ENCODE results near the gene FIS1.

- TF ChIP-seq POLR2A (IDR thresholded peaks at IDR 0.05; ENCODE audit: low read depth, low read length) (no peak), TAF1 (IDR thresholded peaks at IDR 0.05; ENCODE audit: borderline replicate concordance, low read depth, low read length) (no peak), POLR2AphosphoS5 (IDR thresholded peaks at IDR 0.05; ENCODE audit: low read depth, low read length) (no peak)
These were observed 40.3 kb upstream of the FIS1 start for GRCh38 chr7:101285171-101285570.
